Body of pancreas (tissue), 4 donors: ENCODE results near the gene EIF4H. TPM values are rescaled to one million over a fixed set of nuclear protein-coding genes. Genes with fewer than 3 reads are reported as not detected.
"Not testable (repeated sequence)": the region's sequence is repeated elsewhere in the genome, so short reads cannot be mapped to it uniquely, and the experiment has no call there.

ENCODE experiments used
- ATAC-seq: fragments of 150-250 bp; one replicate; pipeline ENCODE4 v1.9.1; 2016
- DNase-seq, 4 donors: peaks; one replicate each; pipeline ENCODE4 v3.0.0-alpha.2; 2019
- H3K27ac ChIP-seq, 4 donors: fragments of 200-600 bp; sonication (generic); 1 replicate in 3 of 4; 2 replicates in 1 of 4; pipeline versions ENCODE4 v1.5.1 to v1.6.1; 2016 to 2019; ENCODE audit warnings: mild to moderate bottlenecking in 1 of 4, mixed read lengths in 1 of 4, moderate library complexity in 1 of 4
- H3K27me3 ChIP-seq, 2 donors: fragments of 200-600 bp; sonication (generic); one replicate each; pipeline ENCODE4 v1.6.0; 2016; ENCODE audit warnings: mild to moderate bottlenecking in 1 of 2
- H3K36me3 ChIP-seq, 2 donors: fragments of 200-600 bp; sonication (generic); replicated peaks in 1 of 2; 2 replicates each; pipeline ENCODE4 v1.5.1; 2016; ENCODE audit warnings: low read depth in 2 of 2; ENCODE audit not compliant: insufficient read depth in 1 of 2
- H3K4me1 ChIP-seq: fragments of 200-600 bp; sonication (generic); one replicate; pipeline ENCODE4 v1.6.0; 2016
- H3K4me3 ChIP-seq, 2 donors: fragments of 200-600 bp; sonication (generic); 1 replicate in 1 of 2; 2 replicates in 1 of 2; pipeline ENCODE4 v1.5.1; 2016 to 2019
- H3K9me3 ChIP-seq, 3 donors: fragments of 200-600 bp; sonication (generic); 1 replicate in 2 of 3; 2 replicates in 1 of 3; pipeline ENCODE4 v1.5.1; 2016
- POLR2A ChIP-seq, 3 donors: fragments of 450-650 bp; IDR thresholded peaks; one replicate each; pipeline ENCODE4 v1.6.1; 2016; ENCODE audit warnings: antibody characterized with exemption in 3 of 3, mild to moderate bottlenecking in 2 of 3
- WGBS, 2 donors: methylation state at CpG; one replicate each; pipeline ENCODE4 v1.1.5; 2017; 5-methylcytosine and 5-hydroxymethylcytosine counted together
- intact Hi-C: fragments of 100-400 bp; cut with DNase I; formaldehyde crosslinking; loops from one replicate; pipeline ENCODE4 v1.15.1; 2023
- total RNA-seq, 2 donors: library from RNA; depleted of rRNA; stranded (reverse); fragments of >200 nt; gene quantifications; one replicate each; pipeline ENCODE4 v1.1.0, GENCODE V29; 2016
- TF ChIP-seq, protein P1 (sequence below), 7 experiments: fragments of 450-650 bp in 4 of 7; fragments of 200-600 bp in 3 of 7; sonication (generic) in 3 of 7; IDR thresholded peaks; one replicate each; pipeline ENCODE4 v1.5.1; 2016 to 2019; ENCODE audit warnings: antibody characterized with exemption in 7 of 7

Gene EIF4H
- total RNA-seq, 2 donors from 2014 or later = 107 to 163 TPM

DNA sequence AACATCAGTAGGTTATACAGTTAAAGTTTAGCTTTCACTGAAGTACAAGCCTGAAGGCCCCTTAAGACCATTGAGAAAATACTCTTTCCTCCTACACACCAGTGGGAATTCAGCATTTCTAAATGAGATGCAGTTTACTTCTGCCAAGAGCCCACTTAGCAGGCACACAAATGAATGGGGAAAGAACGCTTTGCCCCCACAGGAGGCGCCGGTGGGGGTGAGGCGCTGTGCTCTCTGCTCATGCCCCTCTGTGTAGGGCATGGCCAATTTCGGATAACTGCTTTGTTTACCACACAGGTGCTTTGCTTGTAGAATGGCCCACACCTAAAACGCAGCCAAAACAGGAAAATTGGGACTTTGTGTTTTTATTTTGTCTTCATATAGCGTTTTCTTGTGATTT lies 19.8 kb downstream of the EIF4H start:
- peaks cover 0 to 52% of the 10 kb centered on the region in 2 donors for H3K36me3 ChIP-seq
- no peak for TF ChIP-seq POLR2A (IDR thresholded peaks at IDR 0.05)
- TF ChIP-seq, protein P1, sequence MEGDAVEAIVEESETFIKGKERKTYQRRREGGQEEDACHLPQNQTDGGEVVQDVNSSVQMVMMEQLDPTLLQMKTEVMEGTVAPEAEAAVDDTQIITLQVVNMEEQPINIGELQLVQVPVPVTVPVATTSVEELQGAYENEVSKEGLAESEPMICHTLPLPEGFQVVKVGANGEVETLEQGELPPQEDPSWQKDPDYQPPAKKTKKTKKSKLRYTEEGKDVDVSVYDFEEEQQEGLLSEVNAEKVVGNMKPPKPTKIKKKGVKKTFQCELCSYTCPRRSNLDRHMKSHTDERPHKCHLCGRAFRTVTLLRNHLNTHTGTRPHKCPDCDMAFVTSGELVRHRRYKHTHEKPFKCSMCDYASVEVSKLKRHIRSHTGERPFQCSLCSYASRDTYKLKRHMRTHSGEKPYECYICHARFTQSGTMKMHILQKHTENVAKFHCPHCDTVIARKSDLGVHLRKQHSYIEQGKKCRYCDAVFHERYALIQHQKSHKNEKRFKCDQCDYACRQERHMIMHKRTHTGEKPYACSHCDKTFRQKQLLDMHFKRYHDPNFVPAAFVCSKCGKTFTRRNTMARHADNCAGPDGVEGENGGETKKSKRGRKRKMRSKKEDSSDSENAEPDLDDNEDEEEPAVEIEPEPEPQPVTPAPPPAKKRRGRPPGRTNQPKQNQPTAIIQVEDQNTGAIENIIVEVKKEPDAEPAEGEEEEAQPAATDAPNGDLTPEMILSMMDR (IDR thresholded peaks at IDR 0.05) = no peak
- H3K27me3 ChIP-seq = no peaks in the 10 kb centered on the region
- ATAC-seq (no peak), DNase-seq (no peak)
- no peaks in the 10 kb centered on the region for H3K9me3 ChIP-seq
- no peak overlapping the region for H3K4me3 ChIP-seq
- intact Hi-C loops = no loop called here
- 84 to 85% methylated on average over 7 of the region's 7 CpGs for WGBS, 2 donors
- H3K27ac ChIP-seq = no peak overlapping the region
- H3K4me1 ChIP-seq = peaks cover under 1% of the 10 kb centered on the region

DNA sequence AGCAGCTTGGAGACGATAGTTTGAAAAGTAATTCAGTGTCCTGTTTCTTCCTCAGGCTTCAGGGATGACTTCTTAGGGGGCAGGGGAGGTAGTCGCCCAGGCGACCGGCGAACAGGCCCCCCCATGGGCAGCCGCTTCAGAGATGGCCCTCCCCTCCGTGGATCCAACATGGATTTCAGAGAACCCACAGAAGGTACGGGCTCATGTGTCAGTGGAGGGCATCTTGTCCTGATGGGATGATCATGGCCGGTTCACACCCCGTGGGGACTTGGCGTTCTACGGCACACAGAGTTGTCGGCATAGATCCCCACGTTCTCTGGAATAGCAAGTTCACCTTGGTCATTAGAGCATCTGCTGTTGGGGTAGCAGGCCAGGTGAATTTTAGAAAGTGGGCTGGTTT lies 20.5 kb downstream of the EIF4H start:
- TF ChIP-seq, protein P1 (IDR thresholded peaks at IDR 0.05) = no peak
- no peak for TF ChIP-seq POLR2A (IDR thresholded peaks at IDR 0.05)
- Histone ChIP-seq H3K9me3 (no peaks in the 10 kb centered on the region), H3K4me3 (no peak overlapping the region), H3K36me3 (peaks cover 0 to 47% of the 10 kb centered on the region in 2 donors), H3K27me3 (no peaks in the 10 kb centered on the region), H3K4me1 (no peaks in the 10 kb centered on the region), H3K27ac (no peak overlapping the region)
- intact Hi-C loops = no loop called here
- WGBS, 2 donors = 86 to 92% methylated on average over 1 to 14 of the region's 14 CpGs
- DNase-seq (no peak), ATAC-seq (no peak)

DNA sequence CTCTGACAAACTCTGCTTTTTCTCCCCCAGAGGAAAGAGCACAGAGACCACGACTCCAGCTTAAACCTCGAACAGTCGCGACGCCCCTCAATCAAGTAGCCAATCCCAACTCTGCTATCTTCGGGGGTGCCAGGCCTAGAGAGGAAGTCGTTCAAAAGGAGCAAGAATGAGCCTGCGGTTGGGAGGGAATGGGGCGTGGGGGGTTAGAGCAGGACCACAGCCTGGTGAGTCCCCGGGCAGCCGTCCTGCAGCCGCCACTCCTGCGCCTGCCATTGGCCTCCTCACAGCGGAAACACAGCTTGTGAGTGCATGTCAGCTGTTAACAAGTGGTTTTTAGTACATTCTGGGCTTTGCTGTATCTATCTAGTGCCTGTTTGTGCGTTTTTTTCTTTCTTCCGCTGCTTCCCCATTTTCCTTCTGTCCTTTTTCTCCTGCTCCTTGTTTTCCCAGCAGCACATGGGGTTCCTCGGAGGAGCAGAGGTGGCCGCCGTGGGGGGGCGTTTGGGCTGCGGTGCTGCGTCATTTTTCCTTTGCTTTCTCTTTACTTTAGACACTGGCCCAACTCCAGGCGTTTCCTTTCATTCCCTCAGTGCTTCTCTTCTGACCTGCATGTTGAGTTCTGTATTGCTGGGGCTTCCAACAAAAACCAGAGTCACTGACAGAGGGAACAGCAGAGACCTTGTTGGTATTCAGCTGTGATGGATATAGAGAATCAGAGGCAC lies 21.1 kb downstream of the EIF4H start:
- H3K4me1 ChIP-seq, ATAC-seq, DNase-seq, intact Hi-C loops, H3K9me3 ChIP-seq, H3K27ac ChIP-seq, H3K27me3 ChIP-seq, H3K4me3 ChIP-seq: not testable (repeated sequence)
- 67 to 84% methylated on average over 12 to 16 of the region's 23 CpGs for WGBS, 2 donors
- H3K36me3 ChIP-seq = peaks cover 0 to 42% of the 10 kb centered on the region in 2 donors

DNA sequence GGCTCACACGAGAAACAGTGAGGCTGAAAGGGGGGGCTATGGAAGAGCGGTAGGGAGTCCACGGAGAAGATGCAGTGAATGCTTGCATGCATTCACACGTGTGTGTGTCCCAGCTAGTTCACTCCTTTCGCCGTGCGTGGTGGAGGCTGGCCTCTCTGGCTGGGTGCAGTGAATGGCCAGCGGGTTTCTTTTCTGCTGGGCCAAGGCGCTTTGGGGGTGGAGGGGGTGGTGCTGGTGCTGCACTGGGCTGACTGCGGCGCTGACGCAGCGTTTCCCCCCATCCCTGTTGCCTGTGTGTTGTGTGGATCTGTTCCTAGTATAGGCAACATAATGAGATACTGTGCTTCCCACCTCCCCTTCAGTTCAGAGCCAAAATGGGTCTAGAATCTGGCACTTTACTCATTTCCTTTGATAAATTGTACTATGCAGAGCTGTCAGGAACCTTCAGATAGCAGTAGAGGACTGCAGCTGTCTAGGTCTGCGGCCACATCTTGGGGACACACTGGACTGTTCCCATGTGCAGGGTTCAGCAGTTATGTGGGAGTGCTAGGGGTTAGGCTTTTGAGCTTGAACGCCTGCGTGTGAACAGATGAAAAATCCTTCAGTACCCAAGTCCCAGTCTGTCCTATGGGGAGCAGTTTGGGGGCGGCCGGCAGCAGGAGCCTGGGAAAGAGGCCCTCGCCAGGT lies 22.0 kb downstream of the EIF4H start:
- ATAC-seq, intact Hi-C loops, H3K9me3 ChIP-seq, H3K4me1 ChIP-seq, H3K27ac ChIP-seq, DNase-seq, H3K4me3 ChIP-seq, H3K27me3 ChIP-seq: not testable (repeated sequence)
- 84 to 89% methylated on average over 5 to 16 of the region's 19 CpGs for WGBS, 2 donors
- peaks cover 0 to 36% of the 10 kb centered on the region in 2 donors for H3K36me3 ChIP-seq

DNA sequence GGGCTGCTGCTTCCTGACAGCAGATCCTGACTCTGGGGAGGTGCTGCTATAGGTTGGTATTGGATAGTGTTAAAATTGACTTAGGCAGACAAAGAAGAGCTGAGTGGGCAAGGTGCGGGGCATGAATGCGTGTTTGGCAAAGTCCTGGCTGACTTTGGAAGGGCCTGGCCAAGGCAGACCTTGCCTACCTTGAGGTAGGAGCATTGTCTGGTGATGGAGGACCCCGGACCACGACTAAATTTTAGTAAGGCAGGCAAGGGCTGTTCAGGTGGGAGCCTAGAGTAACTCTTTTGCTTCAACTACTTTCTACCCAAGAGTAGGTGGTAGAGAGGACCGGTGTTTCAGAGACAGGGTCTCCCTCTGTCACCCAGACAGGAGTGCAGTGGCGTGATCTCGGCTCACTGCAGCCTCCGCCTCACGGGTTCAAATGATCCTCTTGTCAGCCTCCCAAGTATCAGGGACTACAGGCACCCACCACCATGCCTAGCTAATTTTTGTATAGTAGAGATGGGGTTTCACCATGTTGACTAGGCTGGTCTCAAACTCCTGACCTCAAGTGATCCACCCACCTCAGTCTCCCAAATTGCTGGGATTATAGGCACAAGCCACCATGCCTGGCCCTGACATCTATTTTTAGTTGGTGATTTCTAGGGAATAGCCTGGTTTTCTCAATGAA lies 23.4 kb downstream of the EIF4H start:
- ATAC-seq (no peak), DNase-seq (no peak)
- 96 to 100% methylated on average over 7 to 9 of the region's 9 CpGs for WGBS, 2 donors
- intact Hi-C loops = no loop called here
- H3K27ac ChIP-seq = no peak overlapping the region
- TF ChIP-seq, protein P1 (IDR thresholded peaks at IDR 0.05) = no peak
- no peak for TF ChIP-seq POLR2A (IDR thresholded peaks at IDR 0.05)
- peaks cover 0 to 28% of the 10 kb centered on the region in 2 donors for H3K36me3 ChIP-seq
- no peaks in the 10 kb centered on the region for H3K27me3 ChIP-seq
- H3K4me1 ChIP-seq = no peaks in the 10 kb centered on the region
- H3K4me3 ChIP-seq = no peak overlapping the region
- H3K9me3 ChIP-seq = no peaks in the 10 kb centered on the region
